Measurements from ENCODE around the gene PAH.

The PAH gene

DNA sequence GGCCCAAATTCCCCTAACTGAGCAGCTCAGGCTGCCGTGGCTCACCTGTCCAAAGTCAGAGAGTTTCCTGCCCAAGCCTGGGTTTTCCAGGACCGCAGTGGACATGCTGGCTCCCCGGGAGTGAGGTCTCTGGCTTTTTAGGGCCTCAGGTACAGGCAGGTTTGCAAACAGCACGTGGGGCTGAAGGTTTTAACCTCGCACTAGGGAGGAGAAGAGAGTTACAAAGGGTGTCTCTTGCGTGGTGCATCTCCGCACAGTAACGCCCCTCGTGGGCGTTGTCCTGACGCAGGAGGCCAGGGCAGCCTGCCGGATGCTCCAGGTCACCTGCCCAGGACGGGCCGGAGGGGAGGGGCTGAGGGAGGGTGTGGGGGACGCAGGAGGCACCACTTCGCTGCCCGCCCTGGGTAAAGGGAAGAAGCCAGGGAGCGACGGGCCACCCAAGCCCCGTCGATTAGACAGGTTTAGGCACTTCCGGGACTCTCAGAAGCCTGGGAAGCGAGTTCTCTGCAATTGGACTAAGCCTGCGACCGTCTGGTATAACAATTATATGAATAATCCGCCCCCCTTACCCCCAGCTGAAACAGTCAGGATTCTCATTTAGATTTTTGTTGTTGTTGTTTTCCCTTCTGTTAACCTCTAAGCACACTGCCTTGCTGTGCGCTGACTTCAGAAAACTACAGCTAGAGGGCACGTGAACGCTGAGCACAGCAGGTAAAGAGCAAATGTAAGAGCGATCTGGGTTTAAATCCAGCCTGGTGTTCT is at the start of gene PAH:
TSS of gene PAH (minus strand) at position 219 of the 762 bp plus-strand sequence. CDS start at position 105, 114 bp downstream.
- no peak for DNase-seq (ENCODE audit: low spot score)

DNA sequence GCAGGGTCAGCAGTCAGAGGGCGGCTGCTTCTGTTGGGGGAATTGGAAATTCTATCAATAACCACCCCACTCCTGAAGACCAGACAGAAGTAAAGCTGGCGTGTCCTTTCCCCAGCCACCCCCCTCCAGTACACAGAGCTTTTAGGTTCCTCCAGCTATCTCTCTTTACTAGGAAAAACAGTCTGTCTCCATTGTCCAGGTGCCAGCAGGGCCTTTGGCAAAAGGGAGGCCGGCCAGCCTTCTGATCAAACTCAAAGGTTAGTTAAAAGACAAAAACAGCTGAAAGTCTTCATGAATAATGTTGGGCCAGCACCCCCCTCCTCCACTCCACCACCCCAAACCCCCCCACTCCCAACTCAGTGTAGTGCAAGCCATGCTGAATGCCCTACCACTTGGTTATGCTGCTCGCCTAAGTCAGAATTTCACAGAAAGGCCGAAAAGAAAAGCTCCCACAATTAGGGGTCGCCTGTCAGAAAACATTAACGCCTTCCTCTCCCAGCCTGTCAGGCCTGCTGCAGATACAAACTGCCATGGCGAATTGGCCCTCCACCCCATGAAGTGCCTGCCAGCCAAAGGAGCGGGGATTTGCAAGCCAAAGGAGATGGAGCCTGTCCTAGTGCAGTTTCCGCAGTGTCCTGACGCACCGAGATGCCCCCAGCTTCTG is 49.3 kb upstream of the PAH start:
- no peak for DNase-seq (ENCODE audit: low spot score)

GRCh38 chr12:102965281-102966155 is 48.5 kb upstream of the PAH start:
- no peak for DNase-seq (ENCODE audit: low spot score)

- no peak for DNase-seq (ENCODE audit: low spot score)
Measured at GRCh38 chr12:102964872-102965271, 47.8 kb upstream of the PAH start.

- DNase-seq (ENCODE audit: low spot score), result no peak
Measured at GRCh38 chr12:102963796-102964195, 46.8 kb upstream of the PAH start.

- DNase-seq (ENCODE audit: low spot score), result no peak
Measured at GRCh38 chr12:102962986-102963385, 45.9 kb upstream of the PAH start.

DNA sequence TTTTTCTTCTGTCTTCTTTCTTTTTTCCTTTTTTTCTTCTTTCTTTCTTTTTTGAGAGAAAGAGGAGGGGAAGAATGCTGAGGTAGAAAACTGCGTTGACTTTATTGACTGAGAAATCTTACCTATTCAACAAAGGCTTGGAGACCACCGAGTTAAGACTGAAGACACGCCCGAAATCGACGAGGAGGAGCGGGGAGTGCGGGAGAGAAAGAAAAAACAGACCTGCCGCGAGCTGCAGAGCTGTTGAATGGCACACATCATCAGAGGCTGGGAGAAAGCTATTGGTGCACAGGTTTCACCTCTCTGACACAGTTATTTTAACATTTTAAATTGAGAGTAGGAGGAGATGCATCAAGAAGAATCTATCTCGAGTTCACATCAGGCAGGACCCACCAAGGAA is 45.5 kb upstream of the PAH start:
- DNase-seq (ENCODE audit: low spot score), result no peak

- DNase-seq (ENCODE audit: low spot score), result no peak
Measured at GRCh38 chr12:102961466-102961855, 44.4 kb upstream of the PAH start.

DNA sequence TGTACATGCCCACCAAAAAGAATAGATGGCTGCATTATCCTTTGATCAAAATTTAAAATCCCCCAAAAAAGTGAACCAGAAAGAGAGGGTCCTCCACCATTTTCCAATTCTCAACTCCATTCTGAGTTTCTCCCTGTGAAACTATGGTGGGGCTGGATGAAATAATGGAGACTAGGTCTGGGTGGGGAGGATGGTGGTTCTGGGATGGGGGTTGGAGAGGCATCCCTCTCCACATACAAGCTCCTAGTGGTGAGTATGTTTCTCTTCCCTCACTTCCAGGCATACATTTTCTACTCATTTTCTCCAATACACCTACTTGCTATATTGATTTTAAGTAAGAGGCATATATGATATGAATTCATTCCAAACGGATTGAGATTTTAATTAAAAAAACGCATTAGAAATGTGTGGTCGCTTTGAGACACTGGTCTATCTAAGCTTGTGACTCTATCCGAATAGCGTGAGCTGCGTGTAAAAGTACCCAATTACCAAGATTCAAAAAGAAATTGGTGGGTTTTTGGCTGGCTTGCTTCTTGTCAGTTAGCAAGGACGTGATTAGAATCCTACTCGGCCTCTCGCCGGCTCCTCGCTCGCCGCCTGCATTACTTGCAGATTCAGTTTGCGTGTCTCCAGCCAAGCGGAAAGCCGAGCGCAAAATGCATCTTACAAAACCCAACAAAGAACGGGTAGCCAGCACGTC is 43.9 kb upstream of the PAH start:
- peak; percentile 16 for DNase-seq (ENCODE audit: low spot score)

DNA sequence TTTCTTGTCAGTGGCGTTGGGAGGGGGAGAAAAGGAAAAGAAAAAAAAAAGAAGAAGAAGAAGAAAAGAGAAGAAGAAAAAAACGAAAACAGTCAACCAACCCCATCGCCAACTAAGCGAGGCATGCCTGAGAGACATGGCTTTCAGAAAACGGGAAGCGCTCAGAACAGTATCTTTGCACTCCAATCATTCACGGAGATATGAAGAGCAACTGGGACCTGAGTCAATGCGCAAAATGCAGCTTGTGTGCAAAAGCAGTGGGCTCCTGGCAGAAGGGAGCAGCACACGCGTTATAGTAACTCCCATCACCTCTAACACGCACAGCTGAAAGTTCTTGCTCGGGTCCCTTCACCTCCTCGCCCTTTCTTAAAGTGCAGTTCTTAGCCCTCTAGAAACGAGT is 42.3 kb upstream of the PAH start:
- no peak for DNase-seq (ENCODE audit: low spot score)

GRCh38 chr12:102958830-102959176 is 41.8 kb upstream of the PAH start:
- no peak for DNase-seq (ENCODE audit: low spot score)

- DNase-seq (ENCODE audit: low spot score), result no peak
Measured at GRCh38 chr12:102958073-102958829, 41.2 kb upstream of the PAH start.

- no peak for DNase-seq (ENCODE audit: low spot score)
Measured at GRCh38 chr12:102957339-102958050, 40.5 kb upstream of the PAH start, which contains the start of gene ASCL1. TSS of gene ASCL1 (plus strand) at chr12:102957674. CDS start at chr12:102958245, 571 bp downstream.

DNA sequence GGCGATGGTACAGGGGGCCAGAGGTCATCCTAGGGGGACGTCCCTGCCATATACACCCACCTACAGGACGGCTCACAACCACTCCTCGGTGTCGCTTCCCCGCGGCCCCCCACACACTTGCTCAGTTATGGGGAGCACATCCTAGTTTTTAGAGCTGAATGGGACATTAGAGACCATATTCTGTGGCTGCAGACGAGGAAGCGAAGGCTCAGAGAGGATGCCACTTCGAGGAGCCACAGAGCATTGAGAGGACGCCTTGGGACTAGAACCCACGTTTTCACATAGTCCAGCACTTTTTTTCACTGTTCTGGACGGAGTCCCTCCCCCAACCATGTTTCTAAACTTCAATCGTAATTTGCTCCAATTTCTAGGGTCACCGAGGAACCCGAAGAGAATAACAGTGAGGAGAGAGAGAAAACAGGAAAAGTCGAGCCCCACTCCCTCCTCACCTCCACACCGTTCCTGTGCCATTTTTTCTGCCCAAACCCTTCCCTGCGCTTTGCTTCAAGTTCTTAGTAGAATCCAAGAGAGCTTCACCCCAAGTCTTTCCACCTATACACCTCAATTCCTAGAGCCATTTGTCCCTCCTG is 39.8 kb upstream of the PAH start:
- DNase-seq (ENCODE audit: low spot score), result no peak

DNA sequence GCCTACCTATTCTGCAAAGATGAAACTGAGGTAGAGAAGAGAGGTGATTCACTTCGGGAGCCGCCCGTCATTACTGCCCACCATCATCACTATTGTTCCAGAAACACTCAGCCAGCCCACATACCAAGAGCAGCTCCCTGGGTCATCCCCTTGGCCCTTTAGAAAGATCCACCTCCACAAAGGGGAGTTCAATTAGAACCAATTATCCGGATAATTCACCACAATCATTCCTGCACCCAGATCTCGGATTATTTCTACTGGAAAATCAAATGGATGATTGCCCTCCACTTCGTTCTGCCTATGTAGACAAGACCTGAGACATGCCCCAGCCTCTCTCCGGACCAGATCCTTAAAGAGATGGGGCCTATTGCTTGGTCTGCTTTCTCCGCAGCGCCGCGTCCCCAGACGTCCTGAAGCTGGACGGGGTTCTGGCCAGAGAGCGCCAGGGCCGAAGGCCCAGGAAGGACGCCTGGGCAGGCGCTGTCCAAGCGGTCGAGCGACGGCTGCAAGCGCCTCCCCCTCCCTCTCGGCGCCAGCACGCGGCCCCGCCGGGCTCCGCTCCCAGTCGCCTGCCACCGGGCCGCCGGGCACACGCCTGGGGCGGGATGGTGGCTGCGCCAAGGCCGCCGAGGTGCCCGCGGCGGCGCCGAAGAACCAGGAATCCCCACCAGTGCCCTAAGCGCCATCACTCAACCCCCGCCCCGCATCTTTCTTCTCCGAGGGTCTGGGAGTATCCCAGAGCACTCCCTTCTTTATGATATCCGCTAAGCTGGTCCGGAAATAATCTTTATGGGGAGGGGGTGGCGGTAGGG is 39.1 kb upstream of the PAH start:
- no peak for DNase-seq (ENCODE audit: low spot score)

GRCh38 chr12:102954134-102954533 is 37.1 kb upstream of the PAH start:
- DNase-seq (ENCODE audit: low spot score), result no peak

GRCh38 chr12:102953221-102953620 is 36.2 kb upstream of the PAH start:
- DNase-seq (ENCODE audit: low spot score), result no peak

DNA sequence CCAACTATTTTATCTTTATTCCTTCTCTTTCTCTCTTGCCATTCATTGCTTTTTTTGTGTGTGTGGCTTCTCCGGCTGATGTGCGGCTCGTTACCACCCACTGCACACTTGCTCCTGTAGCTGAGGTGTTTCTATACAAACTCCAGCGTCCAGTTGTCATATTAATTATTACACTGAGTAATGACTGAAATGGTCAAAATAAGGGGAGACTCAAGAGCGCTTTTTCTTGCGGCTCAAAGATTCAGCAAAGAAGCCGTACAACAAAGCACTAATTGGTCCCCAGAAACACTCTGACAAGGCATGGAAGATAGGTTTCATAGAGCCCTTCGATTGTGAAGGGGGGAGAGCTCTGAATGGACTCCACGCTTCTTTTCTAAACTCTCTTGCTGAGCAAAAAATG is 34.8 kb upstream of the PAH start:
- no peak for DNase-seq (ENCODE audit: low spot score)

DNA sequence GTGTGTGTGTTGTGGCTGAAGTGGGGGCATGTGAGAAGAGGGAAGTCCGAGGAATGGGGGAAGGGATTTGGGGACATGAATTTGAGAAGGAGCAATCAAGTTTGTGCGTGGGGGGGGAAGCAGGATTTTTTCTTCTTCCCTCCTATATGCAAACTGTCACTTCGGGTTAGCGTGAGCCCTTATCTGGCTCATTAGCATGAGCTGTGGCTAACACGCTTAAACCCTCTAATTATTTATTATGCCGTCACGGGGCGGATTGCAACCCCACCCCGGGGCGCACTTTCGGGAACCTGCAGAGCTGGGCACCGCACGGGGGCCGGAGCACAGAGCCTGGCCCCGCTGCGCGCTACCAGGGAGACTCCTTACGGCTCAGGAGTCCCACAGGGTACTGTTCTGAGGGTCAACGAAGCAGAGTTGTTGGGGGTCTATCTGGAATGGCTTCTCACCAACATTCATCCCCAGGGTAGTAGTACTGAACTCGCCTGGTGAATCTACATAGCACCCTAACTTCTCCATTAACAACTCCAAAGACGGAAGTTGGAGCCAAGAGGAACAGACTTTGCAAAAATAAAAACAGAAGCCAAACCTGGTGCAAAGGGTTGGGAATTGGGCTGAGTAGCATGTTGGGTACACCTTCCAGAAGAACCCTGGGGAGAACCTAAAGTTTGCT is 34.0 kb upstream of the PAH start:
- DNase-seq (ENCODE audit: low spot score), result no peak
